D721Med (cell line): Measurements from ENCODE around the gene PIAS4.
A peak's percentile ranks its signal among the peaks of the same experiment; 100 is the strongest.
"Not testable (repeated sequence)": the region's sequence is repeated elsewhere in the genome, so short reads cannot be mapped to it uniquely, and the experiment has no call there.

Experiments
- DNase-seq: peaks from one replicate; pipeline ENCODE4 v3.0.0; 2011; ENCODE audit warnings: low spot score; ENCODE audit not compliant: insufficient read length
- FAIRE-seq: peaks from 2 replicates; lab custom pipeline; 2011; peaks lifted over from hg19 to GRCh38; lab: Jason Lieb, UNC
- CTCF ChIP-seq: IDR thresholded peaks from 2 replicates; pipeline ENCODE4 v1.5.1; 2012; ENCODE audit warnings: mild to moderate bottlenecking, control low read depth; ENCODE audit not compliant: insufficient read depth; ENCODE audit errors: missing control alignments

PIAS4 gene

GRCh38 chr19:3966051-3967017 lies 41.2 kb upstream of the PIAS4 start:
- no peak for FAIRE-seq
- no peak for TF ChIP-seq CTCF
- no peak for DNase-seq

- not testable (repeated sequence) for FAIRE-seq
Observed at GRCh38 chr19:3967983-3968382, 39.6 kb upstream of the PIAS4 start.

GRCh38 chr19:3968556-3969434 lies 38.7 kb upstream of the PIAS4 start:
- DNase-seq (no peak), FAIRE-seq (no peak)
- TF ChIP-seq CTCF: no peak

More at GRCh38 chr19:3967983-3968382, 39.6 kb upstream of the PIAS4 start:
- not testable (repeated sequence) for DNase-seq

GRCh38 chr19:3969435-3970312 lies 37.9 kb upstream of the PIAS4 start:
- TF ChIP-seq CTCF: no peak
- DNase-seq (no peak), FAIRE-seq (no peak)

GRCh38 chr19:3970313-3970807 lies 37.2 kb upstream of the PIAS4 start:
- FAIRE-seq (no peak), DNase-seq (no peak)
- no peak for TF ChIP-seq CTCF

- peak; percentile 87 for DNase-seq
- no peak for TF ChIP-seq CTCF
- no peak for FAIRE-seq
Observed at GRCh38 chr19:3970808-3971598, 36.5 kb upstream of the PIAS4 start, which contains the start of gene DAPK3. Gene DAPK3, minus strand, starts transcription at chr19:3971099. Its CDS starts 1,364 bp downstream, at chr19:3969735.
